GM10847 (cell line): ENCODE results near the gene OR9A2.

ENCODE experiments used
- POLR2A ChIP-seq: IDR thresholded peaks from 2 replicates; pipeline ENCODE4 v1.6.1; 2011; ENCODE audit not compliant: insufficient read length; ENCODE audit errors: extremely low read depth

Gene OR9A2, protein sequence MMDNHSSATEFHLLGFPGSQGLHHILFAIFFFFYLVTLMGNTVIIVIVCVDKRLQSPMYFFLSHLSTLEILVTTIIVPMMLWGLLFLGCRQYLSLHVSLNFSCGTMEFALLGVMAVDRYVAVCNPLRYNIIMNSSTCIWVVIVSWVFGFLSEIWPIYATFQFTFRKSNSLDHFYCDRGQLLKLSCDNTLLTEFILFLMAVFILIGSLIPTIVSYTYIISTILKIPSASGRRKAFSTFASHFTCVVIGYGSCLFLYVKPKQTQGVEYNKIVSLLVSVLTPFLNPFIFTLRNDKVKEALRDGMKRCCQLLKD

DNA sequence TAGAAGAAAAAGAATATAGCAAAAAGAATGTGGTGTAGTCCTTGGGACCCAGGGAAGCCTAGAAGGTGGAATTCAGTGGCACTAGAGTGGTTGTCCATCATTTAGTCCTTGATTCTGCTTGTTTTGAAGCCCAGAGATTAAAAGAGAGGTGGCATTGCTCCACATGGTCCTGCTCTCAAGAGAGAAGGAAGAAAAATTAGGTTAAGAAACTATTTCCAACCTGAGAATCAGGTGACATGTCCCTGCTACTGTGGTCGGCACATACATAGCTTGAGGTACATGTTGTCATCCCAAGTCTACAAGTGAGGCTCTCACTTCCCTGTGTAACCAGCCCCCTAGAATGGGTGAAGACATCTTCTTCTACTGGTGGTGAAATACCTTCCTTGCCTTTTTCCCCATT, at the start of gene OR9A2:
OR9A2 (minus strand) TSS at position 101 of the 400 bp plus-strand sequence; CDS start at position 101, 0 bp downstream.
- TF ChIP-seq POLR2A: no peak

DNA sequence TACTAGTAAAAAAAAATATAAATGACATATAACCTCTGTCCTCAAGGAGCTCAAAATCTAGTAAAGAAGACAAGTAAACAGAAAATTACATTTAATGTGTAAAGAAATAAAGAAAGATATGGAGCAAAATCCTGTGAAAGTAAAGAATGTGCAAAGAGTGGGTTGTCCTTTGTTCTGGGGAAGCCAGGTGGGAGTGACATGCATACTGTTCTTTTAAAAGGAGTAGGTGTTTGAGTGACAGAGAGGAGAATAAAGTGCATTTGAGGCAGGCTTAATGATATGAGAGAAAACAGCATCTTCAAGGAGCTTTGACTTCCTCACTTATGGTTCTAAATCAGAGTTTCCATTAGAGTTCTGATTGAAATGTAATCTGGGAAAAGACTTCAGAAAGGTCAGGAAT, 47.2 kb upstream of the OR9A2 start:
- TF ChIP-seq POLR2A: no peak

DNA sequence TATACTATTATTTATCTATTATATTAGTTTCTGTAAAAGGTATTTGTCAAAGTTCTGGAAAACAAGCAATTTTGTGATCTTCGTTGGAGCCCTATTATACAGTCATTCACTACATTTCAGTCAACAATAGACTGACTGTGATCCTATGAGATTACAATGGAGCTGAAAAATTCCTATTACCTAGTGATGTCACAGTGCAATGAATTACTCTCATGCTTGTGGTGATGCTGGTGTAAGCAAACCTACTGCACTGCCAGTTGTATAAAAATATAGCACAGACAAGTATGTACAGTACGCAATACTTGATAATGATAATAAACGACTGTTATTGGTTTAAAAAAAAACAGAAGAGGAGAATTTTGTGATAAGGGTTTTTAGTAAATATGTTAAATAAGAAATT, 46.6 kb upstream of the OR9A2 start:
- no peak for TF ChIP-seq POLR2A

DNA sequence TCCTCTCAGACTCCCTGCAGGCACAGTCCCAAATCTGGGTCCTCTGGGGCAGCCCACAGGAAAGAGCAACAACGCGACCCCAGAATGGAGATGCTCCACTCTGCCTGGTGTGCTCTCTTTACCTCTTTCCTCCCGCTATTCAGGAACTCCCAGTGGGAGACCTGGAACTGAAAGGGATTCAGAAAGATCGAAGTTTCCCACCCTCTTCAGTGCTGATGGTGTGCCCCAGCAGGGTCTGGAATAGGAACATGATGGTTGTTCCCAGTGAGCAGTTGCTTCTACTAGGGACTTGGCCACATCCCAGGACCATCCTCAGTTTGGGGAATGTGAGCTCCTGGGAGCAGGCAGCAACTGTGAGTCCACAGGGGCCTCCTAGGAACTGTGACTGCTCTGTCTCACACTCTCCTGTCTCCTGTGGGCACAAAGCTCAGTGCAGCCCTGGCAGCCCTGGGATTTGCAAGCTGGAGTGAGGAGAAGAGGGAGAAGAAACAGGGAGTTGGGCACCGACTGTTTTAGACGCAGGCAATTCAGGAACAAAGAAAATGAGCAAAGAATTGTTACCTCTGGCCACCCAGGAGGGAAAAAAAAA, 43.1 kb upstream of the OR9A2 start:
- TF ChIP-seq POLR2A: no peak

DNA sequence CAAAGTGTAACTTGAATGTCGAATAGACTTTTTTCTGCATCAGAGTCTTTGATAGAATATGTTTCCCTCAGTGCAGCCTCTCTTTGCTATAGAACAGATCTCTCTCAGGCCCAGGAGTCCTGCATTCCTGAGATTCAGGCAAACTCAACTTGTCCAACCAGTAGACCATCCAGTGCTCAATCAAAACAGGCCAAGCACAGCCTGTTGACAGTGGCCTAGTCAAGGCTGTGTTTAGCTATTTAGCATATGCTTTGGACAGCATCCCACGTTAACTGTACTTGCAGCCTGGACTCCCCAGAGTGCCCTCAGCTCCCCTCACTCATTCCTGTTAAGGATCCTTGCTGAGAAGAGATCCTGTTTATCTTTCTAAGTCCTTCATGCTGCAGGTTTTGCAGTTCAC, 41.5 kb upstream of the OR9A2 start:
- no peak for TF ChIP-seq POLR2A

DNA sequence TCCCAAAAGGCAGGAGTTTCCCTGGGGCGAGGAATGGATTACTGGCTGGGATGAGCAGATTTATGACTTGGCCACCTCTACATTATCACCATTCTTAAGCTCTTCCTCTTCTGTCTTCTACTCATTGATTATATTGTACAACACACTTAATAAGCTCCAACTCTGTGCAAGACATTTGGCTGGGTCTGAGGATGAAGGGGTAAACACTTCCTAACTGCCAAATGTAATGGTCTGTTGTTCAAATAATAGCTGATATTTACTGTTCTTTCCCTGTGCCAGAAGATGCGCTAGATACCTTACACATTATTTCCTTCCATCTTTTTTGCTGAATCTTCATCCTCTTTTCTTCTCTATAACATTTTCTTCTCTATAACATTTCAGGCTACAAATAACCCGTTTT, 36.8 kb upstream of the OR9A2 start:
- TF ChIP-seq POLR2A: no peak

DNA sequence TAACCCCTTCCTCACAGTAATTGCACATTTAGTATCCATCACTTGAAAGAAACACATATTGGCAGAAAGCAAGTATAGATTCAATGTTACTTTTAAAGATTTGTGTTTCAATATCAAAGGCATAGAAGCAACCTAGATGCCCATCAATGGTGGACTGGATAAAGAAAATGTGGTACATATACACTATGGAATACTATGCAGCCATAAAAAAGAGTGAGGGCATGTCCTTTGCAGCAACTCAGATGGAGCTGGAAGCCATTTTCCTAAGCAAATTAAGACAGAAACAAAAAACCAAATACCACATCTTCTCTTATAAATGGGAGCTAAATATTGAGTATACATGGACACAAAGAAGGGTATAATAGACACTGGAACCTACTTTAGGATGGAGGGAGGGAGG, 28.8 kb upstream of the OR9A2 start:
- TF ChIP-seq POLR2A: no peak

DNA sequence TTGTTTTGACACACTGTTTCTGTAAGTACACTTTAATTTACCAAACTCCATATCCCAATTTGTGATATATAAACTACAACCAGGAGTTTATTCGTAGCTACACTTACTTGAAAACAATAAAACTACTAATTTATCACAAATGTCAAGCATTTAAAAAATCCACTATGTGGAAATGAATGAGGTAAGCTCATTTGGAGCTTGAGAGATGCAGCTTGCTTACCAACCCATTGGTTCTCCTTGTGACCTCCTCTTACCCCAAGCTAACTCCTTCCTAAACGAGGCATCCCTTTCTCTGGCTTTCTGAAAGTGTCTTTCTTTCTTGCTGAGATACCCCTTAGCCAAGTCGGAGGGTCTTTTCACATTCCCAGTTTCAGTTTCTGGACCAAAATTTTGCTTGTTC, 27.7 kb upstream of the OR9A2 start:
- no peak for TF ChIP-seq POLR2A

DNA sequence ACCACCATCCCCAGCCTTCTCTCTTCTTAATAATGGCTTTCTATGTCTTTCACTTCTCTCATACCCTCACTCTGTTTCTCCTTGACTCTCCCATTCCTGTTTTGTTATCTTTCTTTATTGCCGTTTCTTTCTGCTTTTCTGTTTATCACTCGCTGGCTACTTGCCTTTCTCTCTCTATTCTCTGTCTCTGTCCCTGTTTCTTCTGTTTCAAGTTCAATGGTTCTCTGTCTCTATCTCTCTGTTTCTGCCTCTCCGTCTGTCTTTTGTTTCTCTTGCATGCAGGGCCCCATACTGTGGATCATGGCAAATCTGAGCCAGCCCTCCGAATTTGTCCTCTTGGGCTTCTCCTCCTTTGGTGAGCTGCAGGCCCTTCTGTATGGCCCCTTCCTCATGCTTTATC, 25.1 kb upstream of the OR9A2 start, which contains the start of gene OR6V1:
OR6V1 (plus strand) TSS at position 301 of the 400 bp plus-strand sequence; CDS start at position 301, 0 bp downstream.
- no peak for TF ChIP-seq POLR2A

DNA sequence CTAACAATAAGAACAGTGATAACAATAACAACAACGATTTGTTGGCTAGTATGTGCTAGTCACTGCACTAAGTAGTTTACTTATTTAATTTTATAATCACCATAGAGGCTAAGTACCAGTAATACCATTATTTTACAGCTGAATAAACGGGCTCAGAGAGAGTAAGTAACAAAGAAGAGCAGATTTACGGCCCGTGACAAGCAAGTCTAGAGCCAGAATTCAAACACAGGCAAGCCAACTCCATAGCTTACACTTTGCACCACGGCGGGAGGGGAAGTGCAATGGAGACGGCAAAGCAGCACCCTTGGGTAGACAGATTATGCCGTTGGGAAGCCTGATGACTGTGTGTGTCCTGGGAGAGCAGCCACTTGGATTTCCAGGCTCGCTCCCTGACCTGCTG, 24.0 kb upstream of the OR9A2 start:
- TF ChIP-seq POLR2A: no peak

DNA sequence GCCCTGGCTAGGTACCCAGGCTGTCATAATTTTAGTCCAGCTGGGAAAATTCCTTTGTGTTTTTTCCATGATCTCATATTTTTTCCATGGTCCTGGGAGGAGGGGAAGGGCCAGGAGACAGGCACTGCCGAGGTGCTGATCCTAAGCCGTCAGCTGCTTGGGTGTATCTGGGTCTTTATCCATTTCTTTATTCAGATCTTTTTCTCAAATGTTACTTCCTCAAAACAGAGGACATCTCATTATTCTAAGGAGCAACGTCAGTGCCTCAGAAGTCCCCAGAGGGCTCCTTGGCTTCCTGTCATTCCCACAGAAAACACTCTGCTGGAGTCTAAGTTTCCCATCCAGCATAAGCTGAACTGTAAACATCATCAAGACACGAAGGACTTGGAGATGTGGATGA, 22.4 kb upstream of the OR9A2 start:
- no peak for TF ChIP-seq POLR2A

DNA sequence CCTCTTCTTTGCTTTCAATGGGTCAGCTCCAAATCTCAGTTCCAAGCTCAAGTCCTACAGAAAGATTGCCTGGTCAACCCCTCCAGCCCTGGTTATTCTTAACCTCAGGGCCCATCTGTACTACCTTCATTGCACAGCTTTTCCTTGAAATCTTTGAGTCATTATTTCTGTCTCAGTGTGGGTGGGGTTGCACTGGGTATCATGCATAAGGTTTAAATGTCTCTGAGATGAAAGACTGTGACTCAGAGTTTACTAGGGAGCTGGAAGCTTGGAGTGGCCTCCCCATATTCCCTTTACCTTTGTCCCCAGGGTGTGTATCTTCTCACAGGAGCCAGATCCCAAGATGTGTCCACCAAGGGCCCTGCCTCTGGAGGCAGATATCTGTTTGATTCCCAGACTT, 21.9 kb upstream of the OR9A2 start:
- TF ChIP-seq POLR2A: no peak

DNA sequence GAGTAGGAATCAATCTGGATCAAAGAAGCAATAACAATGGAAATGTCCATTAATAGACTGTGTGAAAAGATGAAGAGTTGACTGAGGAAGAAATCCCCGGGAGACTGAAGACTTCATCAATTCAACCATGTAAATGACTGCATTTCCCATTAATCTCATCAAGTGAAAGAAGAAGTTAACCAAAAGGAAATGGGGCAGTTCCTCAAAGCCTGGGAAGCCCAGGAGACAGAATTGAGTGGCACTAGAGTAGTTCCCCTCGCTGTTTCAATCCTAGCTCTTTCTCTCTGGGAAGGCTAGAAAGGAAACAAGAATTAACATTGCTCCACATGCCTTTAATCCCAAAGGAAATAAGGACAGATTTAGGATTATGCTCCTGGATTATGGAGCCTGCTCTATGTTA, 20.4 kb upstream of the OR9A2 start:
- no peak for TF ChIP-seq POLR2A

DNA sequence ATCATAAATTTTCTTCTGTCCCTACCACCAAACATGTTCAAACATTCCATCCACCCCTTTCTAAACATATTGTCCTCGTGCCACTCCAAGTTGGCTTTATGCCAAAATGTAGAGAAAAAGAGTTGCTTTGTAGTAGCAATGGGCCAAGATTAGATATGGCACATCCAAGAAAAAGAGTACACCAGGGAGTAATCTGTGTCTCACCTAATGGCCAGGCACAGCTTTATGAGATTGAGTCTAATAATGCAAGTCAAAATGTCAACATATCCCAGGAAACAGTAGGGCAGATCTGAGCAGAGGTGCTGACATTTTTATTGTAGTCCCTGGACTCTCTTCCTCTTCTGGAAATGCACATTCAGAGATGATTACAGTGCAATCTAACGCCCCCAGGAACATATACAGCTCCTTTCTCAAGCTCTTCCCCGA, 19.5 kb upstream of the OR9A2 start:
- TF ChIP-seq POLR2A: no peak

DNA sequence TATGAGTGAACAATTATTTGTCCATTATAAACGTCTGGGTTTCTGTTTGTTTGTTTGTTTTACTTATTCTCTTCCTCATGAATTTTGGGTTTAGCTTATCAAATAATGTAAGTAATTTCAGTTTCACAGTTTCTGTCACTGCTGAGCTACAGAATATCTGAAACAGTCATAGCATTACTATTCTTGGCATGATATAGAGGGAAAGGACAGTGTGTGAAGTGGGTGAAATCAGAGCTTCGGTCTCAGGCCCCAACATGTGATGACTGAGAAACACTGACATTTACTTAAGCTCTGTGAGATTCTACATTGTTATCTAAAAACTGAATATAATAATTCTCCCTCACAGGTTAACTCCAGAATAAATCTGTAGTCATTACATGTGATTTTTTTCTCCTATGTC, 16.5 kb upstream of the OR9A2 start:
- TF ChIP-seq POLR2A: no peak

DNA sequence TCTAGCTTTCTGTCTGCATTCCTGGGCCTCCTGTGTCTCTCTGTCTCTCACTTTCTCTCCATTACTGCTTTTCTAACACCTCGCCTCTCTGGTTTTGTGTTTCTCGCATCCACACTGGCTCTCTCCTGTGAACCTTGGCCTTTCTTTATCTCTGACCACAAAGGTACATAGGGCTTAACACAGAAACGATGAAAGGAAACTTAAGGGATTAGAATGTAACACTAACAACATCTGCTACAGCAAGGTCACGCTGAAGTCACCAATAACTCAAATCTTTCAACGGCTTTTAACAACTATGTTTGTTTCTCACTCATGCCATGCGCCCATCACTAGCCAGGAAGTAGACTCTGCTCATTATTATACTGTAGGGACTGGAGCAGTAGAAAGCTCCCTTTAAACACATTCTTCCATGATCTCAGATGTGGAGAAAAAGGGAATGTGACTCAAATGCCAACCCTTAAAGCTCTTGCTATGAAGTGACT, 15.9 kb upstream of the OR9A2 start:
- no peak for TF ChIP-seq POLR2A

DNA sequence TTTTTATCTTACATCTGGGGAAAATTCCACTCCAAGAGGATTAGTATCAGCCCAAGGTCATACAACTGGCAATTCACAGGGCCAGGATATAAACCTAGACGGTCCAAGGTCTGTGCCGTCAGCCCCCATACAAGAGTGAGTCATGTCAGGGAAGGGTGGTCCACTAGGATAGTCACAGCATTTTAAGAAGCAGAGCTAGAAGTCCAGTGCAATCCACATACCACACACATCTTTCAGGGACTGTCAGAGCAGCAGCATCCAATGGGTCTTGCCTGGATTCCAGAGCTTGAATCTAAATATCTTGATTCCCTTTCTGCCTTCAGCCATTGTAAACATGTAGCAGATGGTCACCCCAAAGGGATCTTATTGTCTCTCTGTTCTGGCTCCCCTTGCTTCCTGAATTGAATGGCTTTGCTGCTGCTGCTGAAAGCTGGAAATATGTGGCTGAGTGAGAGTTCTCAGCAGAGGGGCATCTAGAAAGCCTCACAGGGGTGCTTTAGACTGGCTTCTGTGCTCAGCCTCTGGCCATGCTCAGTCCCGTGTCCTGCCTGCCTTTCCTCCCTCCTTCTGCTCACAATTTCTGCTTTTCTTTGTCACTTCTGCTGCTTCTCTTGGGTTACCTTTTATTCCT, 15.3 kb upstream of the OR9A2 start:
- no peak for TF ChIP-seq POLR2A

DNA sequence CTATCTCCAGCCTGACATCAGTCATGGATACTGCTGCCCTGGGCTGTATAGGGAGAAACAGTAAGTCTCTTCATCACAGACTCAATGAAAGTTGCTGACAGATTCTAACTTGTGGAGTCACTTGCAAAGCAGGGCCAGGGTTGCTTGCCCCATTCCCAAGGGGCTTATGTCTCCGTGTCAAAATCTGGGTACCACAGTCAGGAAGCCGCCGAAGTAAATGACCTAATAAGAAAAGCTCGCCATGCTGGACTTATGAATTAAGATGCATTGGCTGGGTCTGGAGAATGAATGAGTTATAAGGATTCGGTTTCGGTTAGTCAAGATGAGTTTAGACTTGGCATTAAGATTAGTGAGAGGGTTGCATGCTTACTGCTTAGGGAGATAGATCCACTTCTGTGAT, 14.4 kb upstream of the OR9A2 start:
- no peak for TF ChIP-seq POLR2A
